Neural cell (in vitro differentiated cells): ENCODE data around the gene CTNNB1. TPM values are rescaled to one million over a fixed set of nuclear protein-coding genes. Genes with fewer than 3 reads are reported as not detected.

ENCODE experiments used
- H2AFZ ChIP-seq: fragments of 200-600, 300-800 bp; sonication (generic), shearing (Covaris generic); 2 replicates; pipeline ENCODE4 v1.6.0; 2014; ENCODE audit warnings: low read depth, mild to moderate bottlenecking, antibody characterized with exemption, low read length, moderate library complexity
- H3F3A ChIP-seq: fragments of 200-600 bp; shearing (Covaris generic); 2 replicates; pipeline ENCODE4 v1.6.1; 2016; ENCODE audit warnings: mild to moderate bottlenecking, moderate library complexity, mixed read lengths, antibody characterized with exemption, low read length; ENCODE audit not compliant: insufficient read depth, poor library complexity, severe bottlenecking
- H3K27ac ChIP-seq: fragments of 200-600, 300-800 bp; sonication (generic), shearing (Covaris generic); 2 replicates; pipeline ENCODE4 v1.5.1; 2014; ENCODE audit warnings: mild to moderate bottlenecking, low read length, moderate library complexity
- H3K27me3 ChIP-seq: fragments of 300-800, 200-600 bp; sonication (generic), shearing (Covaris generic); 2 replicates; pipeline ENCODE4 v1.6.0; 2014; ENCODE audit warnings: mild to moderate bottlenecking, low read depth, low read length, moderate library complexity; ENCODE audit not compliant: insufficient read depth
- H3K36me3 ChIP-seq: fragments of 300-800, 200-600 bp; sonication (generic), shearing (Covaris generic); 2 replicates; pipeline ENCODE4 v1.5.1; 2014; ENCODE audit warnings: mild to moderate bottlenecking, antibody characterized with exemption, low read length, moderate library complexity; ENCODE audit not compliant: insufficient read depth
- H3K4me2 ChIP-seq: fragments of 300-800, 200-600 bp; sonication (generic), shearing (Covaris generic); 2 replicates; pipeline ENCODE4 v1.6.0; 2014; ENCODE audit warnings: mild to moderate bottlenecking, low read length
- H3K4me3 ChIP-seq: fragments of 300-800, 200-600 bp; sonication (generic), shearing (Covaris generic); 2 replicates; pipeline ENCODE4 v1.5.1; 2014; ENCODE audit warnings: mild to moderate bottlenecking, low read length, moderate library complexity
- H3K79me2 ChIP-seq: fragments of 200-600 bp; shearing (Covaris generic); replicated peaks from 2 replicates; pipeline ENCODE4 v1.6.0; 2014; ENCODE audit warnings: mild to moderate bottlenecking, low read length, moderate library complexity; ENCODE audit not compliant: insufficient read depth
- H3K9ac ChIP-seq: fragments of 300-800, 200-600 bp; sonication (generic), shearing (Covaris generic); 2 replicates; pipeline ENCODE4 v1.6.1; 2016; ENCODE audit warnings: mild to moderate bottlenecking, low read length, mixed read lengths
- H3K9me2 ChIP-seq: fragments of 200-600 bp; shearing (Covaris generic); 2 replicates; pipeline ENCODE4 v1.6.1; 2016; ENCODE audit warnings: mild to moderate bottlenecking, low read length, mixed read lengths; ENCODE audit not compliant: insufficient read depth
- H3K9me3 ChIP-seq: fragments of 200-600, 300-800 bp; sonication (generic), shearing (Covaris generic); 2 replicates; pipeline ENCODE4 v1.6.1; 2016; ENCODE audit warnings: mild to moderate bottlenecking, mixed run types, low read length, moderate library complexity, mixed read lengths
- H4K20me1 ChIP-seq: fragments of 200-600 bp; shearing (Covaris generic); 2 replicates; pipeline ENCODE4 v1.6.1; 2016; ENCODE audit warnings: mild to moderate bottlenecking, mixed run types; ENCODE audit not compliant: insufficient read depth
- CTCF ChIP-seq: fragments of 450-650 bp; IDR thresholded peaks from 2 replicates; pipeline ENCODE4 v1.5.1; 2014; ENCODE audit warnings: antibody characterized with exemption, mild to moderate bottlenecking, moderate library complexity; ENCODE audit not compliant: poor library complexity, severe bottlenecking
- EP300 ChIP-seq: fragments of 450-650 bp; conservative IDR thresholded peaks from 2 replicates; pipeline ENCODE4 v1.6.1; 2014; ENCODE audit warnings: antibody characterized with exemption, mild to moderate bottlenecking, moderate library complexity; ENCODE audit not compliant: poor library complexity, severe bottlenecking
- EZH2 ChIP-seq: fragments of 200-600, 300-800 bp; shearing (Covaris generic), sonication (generic); IDR thresholded peaks from 2 replicates; pipeline ENCODE4 v1.6.1; 2014; ENCODE audit warnings: antibody characterized with exemption, low read length, borderline replicate concordance, mild to moderate bottlenecking; ENCODE audit not compliant: insufficient read depth, poor library complexity, severe bottlenecking
- MXI1 ChIP-seq: fragments of 450-650 bp; conservative IDR thresholded peaks from 2 replicates; pipeline ENCODE4 v1.6.1; 2014; ENCODE audit warnings: antibody characterized with exemption, mild to moderate bottlenecking; ENCODE audit not compliant: poor library complexity, severe bottlenecking
- POLR2AphosphoS5 ChIP-seq: IDR thresholded peaks from 2 replicates; pipeline ENCODE4 v1.6.1; 2012
- RAD21 ChIP-seq: fragments of 450-650 bp; conservative IDR thresholded peaks from 2 replicates; pipeline ENCODE4 v1.6.1; 2014; ENCODE audit warnings: antibody characterized with exemption, mild to moderate bottlenecking, moderate library complexity
- SMC3 ChIP-seq: fragments of 450-650 bp; conservative IDR thresholded peaks from 2 replicates; pipeline ENCODE4 v1.6.1; 2014; ENCODE audit warnings: antibody characterized with exemption, mild to moderate bottlenecking, moderate library complexity; ENCODE audit not compliant: poor library complexity
- TAF1 ChIP-seq: IDR thresholded peaks from 2 replicates; pipeline ENCODE4 v1.6.1; 2012; ENCODE audit warnings: low read depth
- polyA plus RNA-seq: library from polyadenylated mRNA; depleted of rRNA; stranded (reverse); fragments of >200 nt; gene quantifications from 2 replicates; pipeline ENCODE4 v1.2.3, GENCODE V29; 2014
- TF ChIP-seq, protein P1 (sequence below): IDR thresholded peaks from 2 replicates; pipeline ENCODE4 v1.6.1; 2012; ENCODE audit warnings: borderline replicate concordance

The CTNNB1 gene
- polyA plus RNA-seq, 1 donor from 2014 or later, result 317 TPM

- Histone ChIP-seq H3K27me3 (no peaks in the 10 kb centered on the region), H3K27ac (no peak overlapping the region), H3K9me3 (no peaks in the 10 kb centered on the region), H3K4me2 (peak overlapping the region; percentile 60), H3K36me3 (no peaks in the 10 kb centered on the region), H3K9me2 (no peaks in the 10 kb centered on the region), H3K9ac (no peak overlapping the region), H3K4me3 (peak overlapping the region; percentile 79), H3K79me2 (peaks cover 80% of the 10 kb centered on the region), H3F3A (peaks cover 5% of the 10 kb centered on the region), H4K20me1 (peaks cover 7% of the 10 kb centered on the region), H2AFZ (no peak overlapping the region)
- TF ChIP-seq EP300, result no peak
- TF ChIP-seq POLR2AphosphoS5, result no peak
- peak; percentile 49 for TF ChIP-seq MXI1
- no peak for TF ChIP-seq TAF1
- TF ChIP-seq CTCF, result peak; percentile 71
- TF ChIP-seq, protein P1, sequence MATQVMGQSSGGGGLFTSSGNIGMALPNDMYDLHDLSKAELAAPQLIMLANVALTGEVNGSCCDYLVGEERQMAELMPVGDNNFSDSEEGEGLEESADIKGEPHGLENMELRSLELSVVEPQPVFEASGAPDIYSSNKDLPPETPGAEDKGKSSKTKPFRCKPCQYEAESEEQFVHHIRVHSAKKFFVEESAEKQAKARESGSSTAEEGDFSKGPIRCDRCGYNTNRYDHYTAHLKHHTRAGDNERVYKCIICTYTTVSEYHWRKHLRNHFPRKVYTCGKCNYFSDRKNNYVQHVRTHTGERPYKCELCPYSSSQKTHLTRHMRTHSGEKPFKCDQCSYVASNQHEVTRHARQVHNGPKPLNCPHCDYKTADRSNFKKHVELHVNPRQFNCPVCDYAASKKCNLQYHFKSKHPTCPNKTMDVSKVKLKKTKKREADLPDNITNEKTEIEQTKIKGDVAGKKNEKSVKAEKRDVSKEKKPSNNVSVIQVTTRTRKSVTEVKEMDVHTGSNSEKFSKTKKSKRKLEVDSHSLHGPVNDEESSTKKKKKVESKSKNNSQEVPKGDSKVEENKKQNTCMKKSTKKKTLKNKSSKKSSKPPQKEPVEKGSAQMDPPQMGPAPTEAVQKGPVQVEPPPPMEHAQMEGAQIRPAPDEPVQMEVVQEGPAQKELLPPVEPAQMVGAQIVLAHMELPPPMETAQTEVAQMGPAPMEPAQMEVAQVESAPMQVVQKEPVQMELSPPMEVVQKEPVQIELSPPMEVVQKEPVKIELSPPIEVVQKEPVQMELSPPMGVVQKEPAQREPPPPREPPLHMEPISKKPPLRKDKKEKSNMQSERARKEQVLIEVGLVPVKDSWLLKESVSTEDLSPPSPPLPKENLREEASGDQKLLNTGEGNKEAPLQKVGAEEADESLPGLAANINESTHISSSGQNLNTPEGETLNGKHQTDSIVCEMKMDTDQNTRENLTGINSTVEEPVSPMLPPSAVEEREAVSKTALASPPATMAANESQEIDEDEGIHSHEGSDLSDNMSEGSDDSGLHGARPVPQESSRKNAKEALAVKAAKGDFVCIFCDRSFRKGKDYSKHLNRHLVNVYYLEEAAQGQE, result no peak
- no peak for TF ChIP-seq EZH2
- peak; percentile 79 for TF ChIP-seq SMC3
- peak; percentile 66 for TF ChIP-seq RAD21
Measured at GRCh38 chr3:41202834-41203345, 3.6 kb downstream of the CTNNB1 start.

DNA sequence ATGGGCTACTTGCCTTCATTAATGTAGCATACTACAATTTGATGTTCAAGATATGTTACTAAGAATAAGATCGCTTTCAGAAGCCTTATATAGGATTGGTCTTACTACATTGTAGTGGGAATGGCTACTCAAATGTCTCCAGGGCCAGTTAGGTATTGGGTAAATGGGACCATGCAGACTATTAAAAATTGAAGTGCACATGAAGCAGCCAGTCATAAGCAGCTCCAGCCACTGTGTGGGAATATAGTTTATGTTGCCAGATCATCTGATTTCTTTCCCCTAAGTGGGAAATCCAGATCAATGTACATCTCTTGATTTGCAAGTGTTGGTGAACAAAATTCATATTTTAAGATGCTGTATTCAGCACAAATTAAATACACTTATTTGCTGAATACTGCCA, 5.1 kb downstream of the CTNNB1 start:
- H2AFZ ChIP-seq, result no peak overlapping the region
- H3K4me3 ChIP-seq, result peak overlapping the region; percentile 4
- peaks cover 5% of the 10 kb centered on the region for H3F3A ChIP-seq
- no peaks in the 10 kb centered on the region for H3K9me2 ChIP-seq
- H3K4me2 ChIP-seq, result peak overlapping the region; percentile 0
- H3K79me2 ChIP-seq, result peaks cover 95% of the 10 kb centered on the region
- no peak overlapping the region for H3K9ac ChIP-seq
- no peaks in the 10 kb centered on the region for H3K36me3 ChIP-seq
- H3K27me3 ChIP-seq, result no peaks in the 10 kb centered on the region
- H4K20me1 ChIP-seq, result peaks cover 7% of the 10 kb centered on the region
- TF ChIP-seq SMC3, result no peak
- no peak for TF ChIP-seq CTCF
- TF ChIP-seq POLR2AphosphoS5, result no peak
- TF ChIP-seq EP300, result no peak
- no peak for TF ChIP-seq RAD21
- TF ChIP-seq, protein P1, result no peak
- TF ChIP-seq EZH2, result no peak
- no peak for TF ChIP-seq MXI1
- no peak for TF ChIP-seq TAF1
- H3K27ac ChIP-seq, result no peak overlapping the region
- no peaks in the 10 kb centered on the region for H3K9me3 ChIP-seq
